Breast epithelium (tissue), 3 donors: ENCODE measurements around the gene CYYR1.

Experiments
- CTCF ChIP-seq, 3 donors: fragments of 450-650 bp; IDR thresholded peaks; one replicate each; pipeline ENCODE4 v1.5.1; 2016 to 2017; ENCODE audit warnings: antibody characterized with exemption in 3 of 3, mild to moderate bottlenecking in 3 of 3, moderate library complexity in 3 of 3
- POLR2A ChIP-seq: fragments of 450-650 bp; IDR thresholded peaks from one replicate; pipeline ENCODE4 v1.6.1; 2016; ENCODE audit warnings: antibody characterized with exemption, mild to moderate bottlenecking, moderate library complexity
- POLR2AphosphoS5 ChIP-seq, 3 donors: sonication (generic); formaldehyde crosslinking; IDR thresholded peaks; one replicate each; pipeline ENCODE4 v1.6.1; 2017; ENCODE audit warnings: antibody characterized with exemption in 3 of 3

GRCh38 chr21:26572702-26573381, at the start of gene CYYR1:
- TF ChIP-seq POLR2AphosphoS5 (IDR thresholded peaks at IDR 0.05): no peak
- no peak for TF ChIP-seq CTCF (IDR thresholded peaks at IDR 0.05)
- no peak for TF ChIP-seq POLR2A
